DND-41 (cell line): Measurements from ENCODE around the gene SQSTM1.

Experiments used
- EZH2 ChIP-seq: IDR thresholded peaks from 3 replicates; pipeline ENCODE4 v1.6.1; 2012; ENCODE audit warnings: borderline replicate concordance, low read depth, mild to moderate bottlenecking, moderate library complexity, low read length, inconsistent platforms; ENCODE audit not compliant: severe bottlenecking
- TF ChIP-seq, protein P1 (sequence below): IDR thresholded peaks from 2 replicates; pipeline ENCODE4 v1.5.1; 2012; ENCODE audit warnings: borderline replicate concordance, low read length, moderate library complexity, mild to moderate bottlenecking; ENCODE audit not compliant: poor library complexity, severe bottlenecking; ENCODE audit errors: extremely low read depth

DNA sequence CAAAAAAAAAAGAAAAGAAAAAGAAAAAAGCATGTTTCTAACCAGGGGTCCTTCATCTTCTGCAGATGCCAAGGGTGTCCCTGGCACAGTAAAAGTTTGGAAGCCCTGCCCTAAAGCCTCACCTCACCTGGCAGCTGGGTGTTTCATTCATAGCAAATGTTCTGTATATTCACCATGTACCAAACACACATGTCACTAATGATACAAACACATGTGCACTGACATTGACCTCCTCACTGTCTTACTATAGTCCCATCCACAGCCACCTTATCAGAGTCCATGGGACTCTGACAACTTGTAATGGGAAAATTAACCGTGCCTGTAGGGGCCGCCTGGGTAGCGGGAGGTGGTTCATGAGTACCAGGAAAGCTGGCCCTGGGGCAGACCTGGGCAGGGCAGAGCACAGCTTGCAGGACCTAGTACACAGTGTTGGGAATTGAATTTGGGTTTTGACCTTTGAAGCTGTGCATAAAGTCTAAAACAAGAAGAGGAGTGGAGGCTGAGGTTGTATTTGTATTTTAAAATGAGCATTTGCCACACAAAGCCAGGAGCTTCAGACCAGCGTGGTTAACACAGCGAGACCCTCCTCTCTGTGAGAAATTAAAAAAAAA is 7.6 kb upstream of the SQSTM1 start:
- TF ChIP-seq, protein P1, sequence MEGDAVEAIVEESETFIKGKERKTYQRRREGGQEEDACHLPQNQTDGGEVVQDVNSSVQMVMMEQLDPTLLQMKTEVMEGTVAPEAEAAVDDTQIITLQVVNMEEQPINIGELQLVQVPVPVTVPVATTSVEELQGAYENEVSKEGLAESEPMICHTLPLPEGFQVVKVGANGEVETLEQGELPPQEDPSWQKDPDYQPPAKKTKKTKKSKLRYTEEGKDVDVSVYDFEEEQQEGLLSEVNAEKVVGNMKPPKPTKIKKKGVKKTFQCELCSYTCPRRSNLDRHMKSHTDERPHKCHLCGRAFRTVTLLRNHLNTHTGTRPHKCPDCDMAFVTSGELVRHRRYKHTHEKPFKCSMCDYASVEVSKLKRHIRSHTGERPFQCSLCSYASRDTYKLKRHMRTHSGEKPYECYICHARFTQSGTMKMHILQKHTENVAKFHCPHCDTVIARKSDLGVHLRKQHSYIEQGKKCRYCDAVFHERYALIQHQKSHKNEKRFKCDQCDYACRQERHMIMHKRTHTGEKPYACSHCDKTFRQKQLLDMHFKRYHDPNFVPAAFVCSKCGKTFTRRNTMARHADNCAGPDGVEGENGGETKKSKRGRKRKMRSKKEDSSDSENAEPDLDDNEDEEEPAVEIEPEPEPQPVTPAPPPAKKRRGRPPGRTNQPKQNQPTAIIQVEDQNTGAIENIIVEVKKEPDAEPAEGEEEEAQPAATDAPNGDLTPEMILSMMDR = no peak
- TF ChIP-seq EZH2 = no peak
